ENCODE data around the gene HSD11B1.

HSD11B1 gene

GRCh38 chr1:209703834-209704504 lies 677 bp upstream of the HSD11B1 start:
- H3K4me3 ChIP-seq (ENCODE audit: low read depth, low read length) = no peak overlapping the region
- TF ChIP-seq CTCF (IDR thresholded peaks at IDR 0.05; ENCODE audit: borderline replicate concordance, insufficient read depth, low read depth, low read length) = no peak

GRCh38 chr1:209705033-209705598 lies 470 bp downstream of the HSD11B1 start:
- H3K4me3 ChIP-seq (ENCODE audit: low read depth, low read length) = no peak overlapping the region
- no peak for TF ChIP-seq CTCF (IDR thresholded peaks at IDR 0.05; ENCODE audit: borderline replicate concordance, insufficient read depth, low read depth, low read length)

GRCh38 chr1:209706622-209707021 lies 2.0 kb downstream of the HSD11B1 start:
- no peak overlapping the region for H3K4me3 ChIP-seq (ENCODE audit: low read depth, low read length)
- no peak for TF ChIP-seq CTCF (IDR thresholded peaks at IDR 0.05; ENCODE audit: borderline replicate concordance, insufficient read depth, low read depth, low read length)

- no peak overlapping the region for H3K4me3 ChIP-seq (ENCODE audit: low read depth, low read length)
- no peak for TF ChIP-seq CTCF (IDR thresholded peaks at IDR 0.05; ENCODE audit: borderline replicate concordance, insufficient read depth, low read depth, low read length)
Measured at GRCh38 chr1:209707308-209707707, 2.7 kb downstream of the HSD11B1 start.

- no peak for TF ChIP-seq CTCF (IDR thresholded peaks at IDR 0.05; ENCODE audit: borderline replicate concordance, insufficient read depth, low read depth, low read length)
- no peak overlapping the region for H3K4me3 ChIP-seq (ENCODE audit: low read depth, low read length)
Measured at GRCh38 chr1:209708297-209708696, 3.7 kb downstream of the HSD11B1 start.

- no peak overlapping the region for H3K4me3 ChIP-seq (ENCODE audit: low read depth, low read length)
- TF ChIP-seq CTCF (IDR thresholded peaks at IDR 0.05; ENCODE audit: borderline replicate concordance, insufficient read depth, low read depth, low read length) = no peak
Measured at GRCh38 chr1:209710093-209710492, 5.4 kb downstream of the HSD11B1 start.

GRCh38 chr1:209710847-209711246 lies 6.2 kb downstream of the HSD11B1 start:
- no peak overlapping the region for H3K4me3 ChIP-seq (ENCODE audit: low read depth, low read length)
- no peak for TF ChIP-seq CTCF (IDR thresholded peaks at IDR 0.05; ENCODE audit: borderline replicate concordance, insufficient read depth, low read depth, low read length)

Data from GM12875 (cell line).